Endothelial cell (in vitro differentiated cells): ENCODE results near the gene MAP3K8. TPM values are rescaled to one million over a fixed set of nuclear protein-coding genes. Genes with fewer than 3 reads are reported as not detected.

Experiments used
- DNase-seq: peaks from one replicate; pipeline ENCODE4 v3.0.0; 2021; ENCODE audit warnings: low spot score
- H3K27ac Mint-ChIP-seq: one replicate; pipeline ENCODE4 v1.8.0; 2021; ENCODE audit warnings: mixed read lengths, inconsistent platforms; ENCODE audit not compliant: unreplicated experiment
- H3K27me3 Mint-ChIP-seq: one replicate; pipeline ENCODE4 v1.8.0; 2021; ENCODE audit warnings: mild to moderate bottlenecking, moderate library complexity, mixed read lengths, inconsistent platforms; ENCODE audit not compliant: unreplicated experiment
- H3K36me3 Mint-ChIP-seq: one replicate; pipeline ENCODE4 v1.8.0; 2021; ENCODE audit warnings: mild to moderate bottlenecking, low read depth, mixed read lengths, inconsistent platforms; ENCODE audit not compliant: unreplicated experiment
- H3K4me1 Mint-ChIP-seq: one replicate; pipeline ENCODE4 v1.8.0; 2021; ENCODE audit warnings: mild to moderate bottlenecking, mixed read lengths, inconsistent platforms; ENCODE audit not compliant: unreplicated experiment
- H3K4me3 Mint-ChIP-seq: one replicate; pipeline ENCODE4 v1.8.0; 2021; ENCODE audit warnings: mild to moderate bottlenecking, mixed read lengths, inconsistent platforms; ENCODE audit not compliant: unreplicated experiment
- H3K9me3 Mint-ChIP-seq: one replicate; pipeline ENCODE4 v1.8.0; 2021; ENCODE audit warnings: mixed read lengths, inconsistent platforms; ENCODE audit not compliant: unreplicated experiment
- long read RNA-seq: library from polyadenylated mRNA; unstranded; transcript quantifications from one replicate; pipeline ENCODE4 v2.0.0, GENCODE V29; 2020; ENCODE audit not compliant: unreplicated experiment
- total RNA-seq: library from RNA; stranded (reverse); fragmentation: NEBNext Ultra II Directional; extraction: Animal tissue kit (Norgen Biotek cat#: 25700); gene quantifications from one replicate; pipeline ENCODE4 v1.2.1, GENCODE V29; 2021; ENCODE audit not compliant: unreplicated experiment
- TF ChIP-seq, protein P1 (sequence below): fragments of 200-600 bp; sonication (generic); IDR thresholded peaks from one replicate; pipeline ENCODE4 v1.5.0; 2021; ENCODE audit warnings: antibody characterized with exemption; ENCODE audit not compliant: unreplicated experiment

Gene MAP3K8
- 6.2 TPM for total RNA-seq
- long read RNA-seq, partial matches to known transcripts, result 1 of 1 reads
- long read RNA-seq, other reads (novel, unspliced or antisense), result 0 of 1 reads

DNA sequence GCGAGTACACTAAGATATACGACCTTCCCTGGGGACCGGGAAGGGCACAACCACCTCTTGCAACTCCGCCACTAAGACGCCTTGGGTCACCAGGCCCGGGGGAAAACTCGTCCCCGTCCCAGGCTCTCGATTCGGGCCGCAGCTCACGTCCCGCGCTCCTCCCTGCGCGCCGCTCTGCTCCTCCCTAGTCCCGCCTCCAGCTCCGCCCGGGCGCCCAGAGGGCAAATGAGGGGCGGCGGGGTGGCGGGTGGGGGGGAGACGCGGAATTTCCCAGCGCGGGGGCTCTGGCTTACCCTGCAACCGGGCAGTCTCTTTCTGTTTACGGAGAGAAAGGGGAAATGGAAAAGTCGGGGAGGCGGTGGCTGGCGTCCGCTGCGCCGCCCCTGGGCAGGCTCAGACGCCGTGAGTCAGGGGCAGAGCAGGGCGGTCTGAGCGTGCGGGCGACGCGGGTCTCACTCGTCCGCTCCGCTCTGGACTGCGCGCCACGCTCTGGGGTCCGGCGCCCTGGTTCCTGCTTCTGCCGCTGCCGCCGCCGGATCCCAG is at the start of gene MAP3K8:
Gene MAP3K8 (plus strand): TSS at position 455 of the 543 bp plus-strand sequence. CDS start 4,755 bp downstream, outside the sequence.
- DNase-seq, result peak; percentile 78
- H3K36me3 Mint-ChIP-seq, result no peaks in the 10 kb centered on the region
- H3K9me3 Mint-ChIP-seq, result no peaks in the 10 kb centered on the region
- H3K4me1 Mint-ChIP-seq, result peaks cover 17% of the 10 kb centered on the region
- H3K27ac Mint-ChIP-seq, result peak within 1 kb of the TSS; percentile 90
- peaks cover 7% of the 10 kb centered on the region for H3K27me3 Mint-ChIP-seq
- peak within 1 kb of the TSS; percentile 95 for H3K4me3 Mint-ChIP-seq
- TF ChIP-seq, protein P1, sequence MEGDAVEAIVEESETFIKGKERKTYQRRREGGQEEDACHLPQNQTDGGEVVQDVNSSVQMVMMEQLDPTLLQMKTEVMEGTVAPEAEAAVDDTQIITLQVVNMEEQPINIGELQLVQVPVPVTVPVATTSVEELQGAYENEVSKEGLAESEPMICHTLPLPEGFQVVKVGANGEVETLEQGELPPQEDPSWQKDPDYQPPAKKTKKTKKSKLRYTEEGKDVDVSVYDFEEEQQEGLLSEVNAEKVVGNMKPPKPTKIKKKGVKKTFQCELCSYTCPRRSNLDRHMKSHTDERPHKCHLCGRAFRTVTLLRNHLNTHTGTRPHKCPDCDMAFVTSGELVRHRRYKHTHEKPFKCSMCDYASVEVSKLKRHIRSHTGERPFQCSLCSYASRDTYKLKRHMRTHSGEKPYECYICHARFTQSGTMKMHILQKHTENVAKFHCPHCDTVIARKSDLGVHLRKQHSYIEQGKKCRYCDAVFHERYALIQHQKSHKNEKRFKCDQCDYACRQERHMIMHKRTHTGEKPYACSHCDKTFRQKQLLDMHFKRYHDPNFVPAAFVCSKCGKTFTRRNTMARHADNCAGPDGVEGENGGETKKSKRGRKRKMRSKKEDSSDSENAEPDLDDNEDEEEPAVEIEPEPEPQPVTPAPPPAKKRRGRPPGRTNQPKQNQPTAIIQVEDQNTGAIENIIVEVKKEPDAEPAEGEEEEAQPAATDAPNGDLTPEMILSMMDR, result no peak

GRCh38 chr10:30384701-30385201 is 49.2 kb upstream of the MAP3K8 start:
- peak; percentile 19 for DNase-seq
- H3K9me3 Mint-ChIP-seq, result no peaks in the 10 kb centered on the region
- TF ChIP-seq, protein P1, result peak; percentile 25
- no peaks in the 10 kb centered on the region for H3K36me3 Mint-ChIP-seq
- no peak overlapping the region for H3K27ac Mint-ChIP-seq
- no peak overlapping the region for H3K4me3 Mint-ChIP-seq
- H3K4me1 Mint-ChIP-seq, result no peaks in the 10 kb centered on the region
- peaks cover 6% of the 10 kb centered on the region for H3K27me3 Mint-ChIP-seq

- Mint-ChIP-seq H3K27me3 (peaks cover 4% of the 10 kb centered on the region), H3K9me3 (no peaks in the 10 kb centered on the region), H3K36me3 (no peaks in the 10 kb centered on the region), H3K4me3 (no peak overlapping the region), H3K27ac (no peak overlapping the region), H3K4me1 (no peaks in the 10 kb centered on the region)
- TF ChIP-seq, protein P1, result no peak
- no peak for DNase-seq
Measured at GRCh38 chr10:30386801-30387588, 47.0 kb upstream of the MAP3K8 start.

DNA sequence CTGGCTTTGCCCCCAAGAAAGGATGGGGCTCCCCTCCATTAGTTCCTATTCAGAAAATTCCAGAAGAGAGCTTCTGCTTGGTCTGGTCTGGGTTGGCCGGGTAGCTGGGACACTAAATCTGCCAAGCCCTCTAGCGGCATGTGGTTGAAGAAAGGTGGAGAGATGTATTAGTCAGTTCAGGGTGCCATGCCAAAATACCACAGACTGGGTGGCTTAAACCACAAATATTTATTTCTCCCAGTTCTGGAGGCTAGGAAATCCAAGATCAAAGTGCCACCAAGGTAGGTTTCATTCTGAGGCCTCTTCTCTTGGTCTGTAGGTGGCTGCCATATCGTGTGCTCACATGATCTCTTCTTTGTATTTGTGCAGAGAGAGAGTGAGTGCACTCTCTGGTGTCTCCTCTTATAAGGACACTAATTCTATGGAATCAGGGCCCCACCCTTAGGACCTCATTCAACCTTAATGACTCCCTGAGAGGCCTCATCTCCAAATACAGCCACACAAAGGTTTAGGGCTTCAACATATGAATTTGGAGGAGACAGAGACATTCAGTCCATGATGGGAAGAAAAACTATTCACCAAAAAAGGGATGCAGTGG is 46.2 kb upstream of the MAP3K8 start:
- Mint-ChIP-seq H3K4me3 (no peak overlapping the region), H3K27me3 (peaks cover 4% of the 10 kb centered on the region), H3K4me1 (peaks cover 4% of the 10 kb centered on the region), H3K36me3 (no peaks in the 10 kb centered on the region), H3K9me3 (no peaks in the 10 kb centered on the region), H3K27ac (no peak overlapping the region)
- TF ChIP-seq, protein P1, result no peak
- no peak for DNase-seq
